Gastroesophageal sphincter (tissue), 3 donors: ENCODE data around the gene POLDIP2.

Experiments
- CTCF ChIP-seq, 4 experiments: fragments of 200-600 bp in 2 of 4; fragments of 450-650 bp in 2 of 4; sonication (generic) in 1 of 4; IDR thresholded peaks; one replicate each; pipeline ENCODE4 v1.5.1; 2017 to 2019; ENCODE audit warnings: antibody characterized with exemption in 4 of 4, mild to moderate bottlenecking in 2 of 4, moderate library complexity in 2 of 4
- POLR2A ChIP-seq, 2 donors: fragments of 450-650 bp; IDR thresholded peaks; one replicate each; pipeline ENCODE4 v1.6.1; 2017; ENCODE audit warnings: antibody characterized with exemption in 2 of 2, mild to moderate bottlenecking in 2 of 2, moderate library complexity in 1 of 2
- POLR2AphosphoS5 ChIP-seq: sonication (generic); formaldehyde crosslinking; IDR thresholded peaks from one replicate; pipeline ENCODE4 v1.6.1; 2017; ENCODE audit warnings: antibody characterized with exemption

- TF ChIP-seq POLR2AphosphoS5 (no peak), CTCF (IDR thresholded peaks at IDR 0.05) (no peak), POLR2A (IDR thresholded peaks at IDR 0.05) (no peak)
Observed at GRCh38 chr17:28344011-28344410, 13.3 kb downstream of the POLDIP2 start.
